Coronary artery (tissue), 2 donors: ENCODE results near the gene CHCHD1.
A peak's percentile ranks its signal among the peaks of the same experiment; 100 is the strongest.
"Not testable (repeated sequence)": the region's sequence is repeated elsewhere in the genome, so short reads cannot be mapped to it uniquely, and the experiment has no call there.

Experiments used
- DNase-seq: peaks from one replicate; pipeline ENCODE4 v3.0.0-alpha.2; 2017; ENCODE audit warnings: low spot score
- H3K27ac ChIP-seq, 2 donors: fragments of 200-600 bp; sonication (generic); one replicate each; pipeline ENCODE4 v1.5.1; 2016 to 2019
- H3K4me3 ChIP-seq: fragments of 200-600 bp; sonication (generic); 2 replicates; pipeline ENCODE4 v1.5.1; 2016; ENCODE audit warnings: mild to moderate bottlenecking, moderate library complexity
- CTCF ChIP-seq: fragments of 200-600 bp; sonication (generic); IDR thresholded peaks from one replicate; pipeline ENCODE4 v1.5.1; 2019; ENCODE audit warnings: antibody characterized with exemption

The CHCHD1 gene

GRCh38 chr10:73781879-73782748 is at the start of gene CHCHD1:
Gene CHCHD1 (plus strand): TSS chr10:73782048. CDS start chr10:73782076, 28 bp downstream.
- peak; percentile 95 for DNase-seq
- peak within 1 kb of the TSS; percentile 83 to 97 for H3K27ac ChIP-seq
- H3K4me3 ChIP-seq = peak within 1 kb of the TSS; percentile 90
- no peak for TF ChIP-seq CTCF

GRCh38 chr10:73732426-73732825 is 49.4 kb upstream of the CHCHD1 start:
- no peak for DNase-seq
- TF ChIP-seq CTCF = no peak
- Histone ChIP-seq H3K4me3 (no peak overlapping the region), H3K27ac (no peak overlapping the region)

GRCh38 chr10:73732931-73733623 is 48.8 kb upstream of the CHCHD1 start:
- Histone ChIP-seq H3K27ac (no peak overlapping the region), H3K4me3 (no peak overlapping the region)
- TF ChIP-seq CTCF = no peak

GRCh38 chr10:73734028-73734720 is 47.7 kb upstream of the CHCHD1 start:
- H3K4me3 ChIP-seq = no peak overlapping the region
- H3K27ac ChIP-seq = no peak overlapping the region
- no peak for TF ChIP-seq CTCF
- no peak for DNase-seq

More at GRCh38 chr10:73732931-73733623, 48.8 kb upstream of the CHCHD1 start:
- no peak for DNase-seq

GRCh38 chr10:73734796-73735305 is 47.0 kb upstream of the CHCHD1 start:
- DNase-seq = no peak
- H3K4me3 ChIP-seq = no peak overlapping the region
- no peak overlapping the region for H3K27ac ChIP-seq
- TF ChIP-seq CTCF = no peak

- not testable (repeated sequence) for H3K27ac ChIP-seq, DNase-seq, H3K4me3 ChIP-seq
Observed at GRCh38 chr10:73740501-73741254, 41.2 kb upstream of the CHCHD1 start.

- H3K4me3 ChIP-seq = no peak overlapping the region
- peak overlapping the region in 1 of 2 donors; percentile 11 for H3K27ac ChIP-seq
- no peak for TF ChIP-seq CTCF
- no peak for DNase-seq
Observed at GRCh38 chr10:73742454-73742734, 39.5 kb upstream of the CHCHD1 start.
